ENCODE data around the gene ALDH16A1. TPM values are rescaled to one million over a fixed set of nuclear protein-coding genes. Genes with fewer than 3 reads are reported as not detected.
A peak's percentile ranks its signal among the peaks of the same experiment; 100 is the strongest.

ALDH16A1 gene
- total and polyA plus RNA-seq, 2 of the 4 experiments (the other 2 are of a cell fraction), result 10.4 to 12.9 TPM

DNA sequence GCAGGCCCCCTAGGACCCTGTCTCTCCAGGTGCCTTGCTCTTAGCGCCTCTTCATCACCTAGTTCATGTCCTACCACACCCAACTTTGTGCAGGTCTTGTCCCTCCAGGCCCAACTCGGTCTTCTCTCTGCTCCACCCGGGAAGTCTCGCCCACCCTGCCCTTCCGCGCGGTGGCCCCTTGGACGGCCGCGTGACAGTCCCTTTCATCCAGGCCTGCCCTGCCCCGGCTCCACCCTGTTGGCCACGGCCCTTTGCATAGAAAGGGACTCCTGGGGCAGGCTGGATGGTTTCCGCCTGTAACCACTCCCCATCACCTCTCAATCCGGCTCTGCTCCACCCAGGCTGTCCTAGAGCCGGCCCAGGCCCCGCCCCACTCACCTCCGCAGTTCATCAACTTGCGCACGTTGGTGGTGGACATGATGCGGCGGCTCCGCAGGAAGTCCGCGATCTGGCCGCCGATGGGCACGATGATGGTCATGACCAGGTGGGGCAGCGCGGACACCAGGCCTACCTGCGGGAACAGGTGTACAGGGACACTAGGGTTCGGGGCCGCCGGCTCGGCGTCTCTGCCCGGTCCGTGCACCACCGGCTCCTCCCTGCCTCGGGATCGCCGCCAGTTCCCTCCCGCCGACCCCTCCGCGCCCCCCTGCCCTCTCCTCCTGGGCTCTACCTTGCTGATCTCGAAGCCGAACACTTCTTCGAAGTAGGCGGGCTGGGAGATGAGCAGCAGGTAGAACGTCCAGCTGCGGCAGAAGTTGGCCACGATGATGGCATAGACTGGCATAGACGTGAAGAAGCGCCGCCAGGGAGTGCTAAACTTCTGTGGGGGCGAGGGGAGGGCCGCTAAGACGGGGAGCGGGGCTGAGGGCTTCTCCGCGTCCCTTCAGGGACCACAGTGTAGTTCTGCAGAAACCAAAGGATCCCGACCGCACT, 20.6 kb upstream of the ALDH16A1 start (continued):
- TF ChIP-seq MAZ (IDR thresholded peaks at IDR 0.05; ENCODE audit: borderline replicate concordance, low read depth, low read length) (no peak), NFE2L2 (IDR thresholded peaks at IDR 0.05; ENCODE audit: low read depth, low read length) (no peak)

- DNase-seq, result no peak
- CTCF ChIA-PET, result no interaction called here
Observed at GRCh38 chr19:49433240-49433901, 19.7 kb upstream of the ALDH16A1 start.

More at GRCh38 chr19:49433240-49433901, 19.7 kb upstream of the ALDH16A1 start:
- Histone ChIP-seq H3K14ac (replicated peaks; ENCODE audit: low read depth, low read length) (no peak overlapping the region), H2BK5ac (ENCODE audit: low read depth, low read length, poor library complexity, severe bottlenecking) (no peak overlapping the region), H3K36me3 (ENCODE audit: control insufficient read depth, insufficient read depth, low read length) (no peaks in the 10 kb centered on the region), H3K56ac (ENCODE audit: extremely low read depth, insufficient read depth, low read length) (no peak overlapping the region), H3K79me1 (ENCODE audit: low read depth in 1 of 2, low read length in 2 of 2) (no peaks in the 10 kb centered on the region), H3K9me3 (ENCODE audit: control insufficient read depth, insufficient read depth, low read length) (peaks cover 18% of the 10 kb centered on the region), H3K4me3 (ENCODE audit: insufficient read depth, low read depth, low read length) (no peak overlapping the region), H3K9me1 (ENCODE audit: insufficient read depth, low read length) (no peaks in the 10 kb centered on the region), H3K9ac (ENCODE audit: low read depth, low read length) (no peak overlapping the region), H2BK20ac (ENCODE audit: low read depth, low read length) (no peak overlapping the region), H3K27me3 (ENCODE audit: control insufficient read depth, insufficient read depth, low read length) (peaks cover 97% of the 10 kb centered on the region), H3K27ac (ENCODE audit: insufficient read depth, low read length) (no peak overlapping the region), H2AK5ac (ENCODE audit: low read depth, low read length) (no peak overlapping the region), H3K4me2 (ENCODE audit: low read depth, low read length) (no peak overlapping the region), H3K4me1 (ENCODE audit: control insufficient read depth, insufficient read depth, low read length) (no peaks in the 10 kb centered on the region), H4K20me1 (ENCODE audit: insufficient read depth, low read length) (no peaks in the 10 kb centered on the region), H2BK15ac (ENCODE audit: low read depth, low read length) (no peak overlapping the region), H3K23ac (ENCODE audit: low read depth, low read length) (no peak overlapping the region), H4K91ac (ENCODE audit: insufficient read depth, low read depth, low read length) (no peak overlapping the region), H2BK120ac (ENCODE audit: low read depth, low read length) (no peak overlapping the region), H4K5ac (ENCODE audit: low read depth, low read length) (no peak overlapping the region), H2AFZ (replicated peaks; ENCODE audit: low read length, poor library complexity) (peak overlapping the region; percentile 49), H2AK9ac (replicated peaks; ENCODE audit: low read depth, low read length, poor library complexity) (peak overlapping the region; percentile 3), H3K4ac (ENCODE audit: low read depth, low read length) (no peak overlapping the region), H4K8ac (ENCODE audit: low read depth in 2 of 2, low read length in 2 of 2) (no peak overlapping the region), H3K18ac (ENCODE audit: low read depth, low read length) (no peak overlapping the region)
- dilution Hi-C loops (cut with HindIII; ENCODE audit: low sequenced_read_pairs, unreplicated experiment), result no loop called here
- TF ChIP-seq USF2 (IDR thresholded peaks at IDR 0.05; ENCODE audit: low read depth, low read length) (no peak), BHLHE40 (IDR thresholded peaks at IDR 0.05; ENCODE audit: low read depth, low read length) (no peak), RFX5 (IDR thresholded peaks at IDR 0.05; ENCODE audit: low read depth, low read length) (no peak), RCOR1 (IDR thresholded peaks at IDR 0.05; ENCODE audit: insufficient replicate concordance, low read length) (no peak), CEBPB (IDR thresholded peaks at IDR 0.05; ENCODE audit: low read depth, low read length) (no peak), NFE2L2 (IDR thresholded peaks at IDR 0.05; ENCODE audit: low read depth, low read length) (no peak), RAD21 (IDR thresholded peaks at IDR 0.05; ENCODE audit: low read length) (no peak), MAFK (IDR thresholded peaks at IDR 0.05; ENCODE audit: low read depth, low read length) (no peak), MXI1 (IDR thresholded peaks at IDR 0.05; ENCODE audit: borderline replicate concordance, low read depth, low read length) (no peak)
- intact Hi-C loops (cut with micrococcal nuclease), result no loop called here
- no peak for ATAC-seq (ENCODE audit: low read depth)
- WGBS, 2 experiments (ENCODE audit: extremely low coverage in 2 of 2, insufficient read length in 1 of 2), result 10% methylated on average over 11 of the region's 31 CpGs; no CpG with 5 or more reads in 1 of the 2 experiments
- POLR2A ChIA-PET (ENCODE audit: unreplicated experiment), result no interaction called here
- BruUV-seq (replicated peaks), result no TSS peak
- in situ Hi-C loops (cut with MboI; ENCODE audit: low sequenced_read_pairs), result loop anchor here (10.0 kb wide), 1 partner anchor 169 kb away; no protein-coding TSS in a partner anchor

All from IMR-90 (cell line).